Suppressor macrophage (primary cell): Measurements from ENCODE around the gene NOP10.
A peak's percentile ranks its signal among the peaks of the same experiment; 100 is the strongest.
"Not testable (repeated sequence)": the region's sequence is repeated elsewhere in the genome, so short reads cannot be mapped to it uniquely, and the experiment has no call there.

ENCODE experiments used
- DNase-seq, 4 experiments: peaks; one replicate each; pipeline ENCODE4 v3.0.0-alpha.2; 2020 to 2022
- total RNA-seq, 17 experiments: gene quantifications; one replicate each; lab custom pipeline; 2026; ENCODE audit warnings: mixed read lengths in 6 of 17, inconsistent platforms in 3 of 17; lab: John Stamatoyannopoulos, UW

NOP10 gene
- total RNA-seq = 51.5 to 217 (median 97.5) reads per million in 17 experiments

- DNase-seq = peak; percentile 91 to 95 (median 94)
Measured at GRCh38 chr15:34342737-34343575, at the start of gene NOP10, which contains the start of gene NUTM1. TSS of gene NOP10 (minus strand) at chr15:34343136. CDS start at chr15:34343073, 63 bp downstream. TSS of gene NUTM1 (plus strand) at chr15:34343315. CDS start at chr15:34343697, 382 bp downstream.

- not testable (repeated sequence) for DNase-seq
Measured at GRCh38 chr15:34389594-34390086, 46.7 kb upstream of the NOP10 start.

DNA sequence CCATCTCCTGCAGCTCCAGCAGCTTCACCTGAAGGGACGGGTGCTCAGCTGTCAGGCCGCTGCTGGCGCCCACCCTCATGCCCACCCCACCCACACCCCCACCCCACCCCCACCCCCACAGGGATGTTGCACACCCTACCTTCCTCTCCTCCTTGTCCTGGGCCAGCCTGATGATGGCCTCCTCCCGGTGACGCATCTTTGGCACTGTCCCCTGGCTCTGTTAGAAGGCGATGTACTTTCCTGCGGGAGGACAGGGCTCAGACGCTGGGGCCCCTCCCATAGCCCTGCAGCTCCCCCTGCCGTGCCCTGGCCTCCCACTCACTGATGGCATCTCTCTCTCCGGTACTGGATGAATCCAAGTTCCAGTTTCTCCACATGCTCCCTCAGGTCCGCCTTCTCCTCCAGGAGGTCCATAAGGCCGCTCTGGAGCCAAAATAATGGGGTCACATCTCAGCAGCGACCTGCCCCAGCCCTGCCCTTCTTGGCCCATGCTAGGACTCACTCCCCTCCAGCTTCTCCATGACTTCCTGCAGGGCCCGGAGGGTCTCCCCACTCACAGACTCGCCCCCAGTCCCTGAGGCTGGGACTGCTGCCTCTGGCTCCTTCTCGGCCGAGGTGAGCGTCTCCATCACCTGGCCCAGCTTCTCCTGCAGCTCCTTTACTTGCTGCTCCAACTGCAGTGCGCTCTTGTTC lies 39.0 kb upstream of the NOP10 start:
- DNase-seq = not testable (repeated sequence)

GRCh38 chr15:34380491-34380890 lies 37.6 kb upstream of the NOP10 start:
- not testable (repeated sequence) for DNase-seq

GRCh38 chr15:34376856-34377255 lies 33.9 kb upstream of the NOP10 start:
- no peak for DNase-seq

- DNase-seq = not testable (repeated sequence)
Measured at GRCh38 chr15:34375541-34375940, 32.6 kb upstream of the NOP10 start.

DNA sequence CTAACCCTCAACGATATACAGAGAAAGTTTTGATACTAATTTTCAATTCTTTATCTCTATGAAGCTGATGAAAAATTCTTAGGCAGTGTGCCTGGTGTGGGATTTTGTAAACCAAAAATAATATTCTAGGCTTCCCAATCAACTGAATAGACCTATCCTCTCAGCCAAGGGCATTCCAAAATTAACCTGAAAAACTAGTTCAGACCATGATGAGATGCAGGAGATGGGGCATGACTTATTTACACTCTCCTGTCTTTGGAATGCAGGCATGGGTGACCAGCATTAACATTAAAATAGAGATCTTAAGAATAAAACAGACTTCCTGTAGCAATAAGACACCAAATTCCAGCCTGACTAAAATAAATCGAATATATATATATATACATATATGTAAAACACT lies 31.9 kb upstream of the NOP10 start:
- no peak for DNase-seq

GRCh38 chr15:34373951-34374350 lies 31.0 kb upstream of the NOP10 start:
- DNase-seq = no peak

GRCh38 chr15:34370643-34371042 lies 27.7 kb upstream of the NOP10 start:
- DNase-seq = no peak

- no peak for DNase-seq
Measured at GRCh38 chr15:34370129-34370528, 27.2 kb upstream of the NOP10 start.

DNA sequence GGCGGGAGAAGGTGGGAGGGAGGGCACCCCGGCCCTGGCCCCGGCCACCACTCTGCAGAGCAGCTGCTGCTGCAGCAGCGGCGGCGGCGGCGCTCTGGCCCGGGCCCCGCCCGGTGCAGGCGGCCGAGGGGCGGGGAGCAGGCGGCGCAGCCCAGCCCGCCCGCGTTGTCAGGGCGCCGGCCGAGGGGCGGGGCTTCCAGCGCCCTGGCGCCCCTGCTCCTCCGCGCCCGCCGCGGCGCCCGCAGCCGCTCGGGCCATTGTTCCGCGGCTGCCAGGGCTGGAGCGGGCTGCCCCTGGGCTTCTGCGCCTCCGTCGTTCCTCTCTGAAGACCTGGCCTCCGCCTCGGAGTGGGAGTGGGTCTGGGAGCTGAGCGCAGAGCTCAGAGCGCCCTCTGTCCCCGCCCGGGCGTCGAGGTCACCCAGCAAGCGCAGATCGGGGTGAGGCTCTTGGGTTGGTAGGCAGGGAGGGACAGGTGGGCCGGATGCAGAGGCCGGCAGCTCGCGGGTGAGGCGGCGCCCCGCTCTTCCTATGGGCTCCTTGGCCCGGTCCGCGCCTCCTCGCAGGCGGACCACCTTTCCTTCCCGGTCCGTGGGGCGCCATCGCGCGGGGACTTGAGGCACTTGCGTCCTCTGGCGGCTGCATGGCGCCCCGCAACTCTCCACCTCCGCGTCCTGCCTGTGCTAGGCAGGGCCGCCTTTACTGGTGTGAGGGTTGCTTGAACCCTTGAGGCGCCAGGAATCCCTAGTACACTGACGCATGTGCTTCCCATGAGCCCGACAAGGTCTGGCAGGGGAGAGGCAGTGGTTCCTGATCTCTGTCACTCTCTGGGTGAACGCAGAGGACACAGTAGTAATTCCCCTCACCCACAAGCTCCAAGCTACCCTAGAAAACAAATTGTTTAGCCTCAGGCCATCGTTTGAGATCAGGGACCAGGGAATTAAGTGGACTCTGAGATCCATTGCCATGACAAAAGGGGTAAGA lies 24.5 kb upstream of the NOP10 start, which contains the start of gene LPCAT4:
TSS of gene LPCAT4 (minus strand) at position 96 of the 981 bp plus-strand sequence. CDS start 96 bp downstream, outside the sequence.
- DNase-seq = peak; percentile 87 to 97 (median 92)

- DNase-seq = peak; percentile 14 to 64 (median 44)
Measured at GRCh38 chr15:34366271-34367065, 23.5 kb upstream of the NOP10 start.

GRCh38 chr15:34365836-34366235 lies 22.9 kb upstream of the NOP10 start:
- no peak for DNase-seq

DNA sequence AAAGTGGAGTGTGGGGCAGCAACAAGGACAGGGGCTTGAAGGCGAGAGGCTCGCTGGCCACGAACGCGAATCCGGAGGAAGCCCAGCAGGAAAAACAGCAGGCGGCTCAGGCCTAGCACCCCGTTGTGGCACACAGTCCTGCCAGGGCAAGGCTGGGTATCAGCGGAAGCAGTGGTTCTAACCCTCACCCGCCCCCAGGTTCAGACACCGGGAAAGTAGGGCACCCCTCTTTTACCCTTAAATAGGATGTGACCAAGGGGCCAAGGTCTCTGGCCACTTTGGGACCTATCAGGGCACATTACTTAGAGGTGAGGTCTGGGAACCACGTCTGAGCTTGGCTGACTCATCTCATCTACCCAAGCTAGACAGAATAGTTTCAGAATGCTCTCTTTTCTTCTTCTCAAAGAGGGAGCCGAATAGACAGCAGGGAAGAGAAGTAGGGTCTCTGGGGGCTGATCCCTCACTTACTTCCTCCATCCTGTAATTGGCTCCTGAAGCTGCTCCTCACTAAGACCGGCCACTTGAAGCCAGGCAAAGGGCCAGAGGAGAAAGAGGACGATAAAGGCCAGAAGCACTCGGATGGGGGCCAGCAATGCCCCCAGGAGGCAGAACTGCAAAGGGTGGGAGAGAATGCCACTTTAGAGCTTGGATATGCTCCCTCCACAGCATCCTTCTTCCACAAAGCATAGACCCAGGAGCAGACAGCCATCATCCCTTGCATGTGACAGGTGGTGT lies 22.3 kb upstream of the NOP10 start:
- peak in 3 of 4 experiments; percentile 15 to 30 (median 21) for DNase-seq

DNA sequence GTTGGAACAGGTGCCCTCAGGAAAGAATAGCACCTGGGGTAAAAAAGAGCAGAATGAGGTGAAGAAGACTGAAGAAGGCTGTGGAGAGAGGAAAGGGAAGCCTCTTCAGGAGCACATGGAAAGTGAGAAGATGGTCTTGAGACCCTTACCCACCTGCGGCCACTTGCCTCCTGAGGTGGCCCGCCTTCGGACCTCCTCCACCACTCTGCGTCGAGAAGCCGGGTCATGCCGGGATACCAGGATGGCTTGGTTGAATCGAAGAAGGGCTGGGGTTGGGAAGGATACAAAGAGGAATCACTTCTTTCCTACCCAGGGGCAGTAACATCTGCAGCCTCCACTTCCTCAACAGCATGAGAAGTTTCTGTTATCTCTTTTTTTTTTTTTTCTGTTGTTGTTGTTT lies 21.1 kb upstream of the NOP10 start:
- DNase-seq = no peak

GRCh38 chr15:34362047-34362773 lies 19.3 kb upstream of the NOP10 start:
- DNase-seq = no peak

GRCh38 chr15:34361278-34361677 lies 18.3 kb upstream of the NOP10 start:
- DNase-seq = no peak

GRCh38 chr15:34360298-34360697 lies 17.4 kb upstream of the NOP10 start:
- DNase-seq = no peak

DNA sequence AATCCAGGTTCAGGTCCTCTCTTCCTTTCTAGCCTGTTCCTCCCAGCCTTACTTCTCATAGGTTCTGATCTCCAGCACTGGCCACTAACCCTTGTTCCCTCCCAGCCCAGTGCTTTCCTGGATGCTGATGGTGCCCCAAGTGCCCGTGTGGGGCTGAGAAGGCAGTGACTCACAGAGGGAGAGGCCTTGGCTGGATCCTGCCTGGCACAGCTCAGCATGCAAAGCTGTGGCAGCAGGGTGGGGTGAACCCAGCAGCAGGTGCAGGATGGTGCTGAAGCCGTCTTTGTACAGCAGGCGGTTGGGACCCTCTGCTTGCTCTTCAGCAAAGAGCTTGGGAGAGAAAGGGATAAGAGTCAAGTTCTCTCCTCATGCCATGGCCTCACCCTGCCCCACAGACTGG lies 16.5 kb upstream of the NOP10 start:
- no peak for DNase-seq

GRCh38 chr15:34358948-34359347 lies 16.0 kb upstream of the NOP10 start:
- DNase-seq = no peak
